OCI-M2 (cell line): ENCODE data around the gene MAMLD1.

Experiments used
- DNase-seq: peaks from one replicate; lab custom pipeline; 2025; ENCODE audit not compliant: unreplicated experiment; lab: John Stamatoyannopoulos, UW

MAMLD1 gene

GRCh38 chrX:150525061-150525919 lies 162.2 kb downstream of the MAMLD1 start:
- no peak for DNase-seq

GRCh38 chrX:150526692-150527091 lies 163.6 kb downstream of the MAMLD1 start:
- no peak for DNase-seq

GRCh38 chrX:150527108-150527507 lies 164.0 kb downstream of the MAMLD1 start:
- no peak for DNase-seq

GRCh38 chrX:150529587-150529986 lies 166.5 kb downstream of the MAMLD1 start:
- no peak for DNase-seq

GRCh38 chrX:150530821-150531220 lies 167.7 kb downstream of the MAMLD1 start:
- DNase-seq: no peak

- DNase-seq: no peak
These were observed 168.3 kb downstream of the MAMLD1 start for GRCh38 chrX:150531467-150531866.

- DNase-seq: no peak
These were observed 170.7 kb downstream of the MAMLD1 start for GRCh38 chrX:150533863-150534262.

GRCh38 chrX:150536455-150537116 lies 173.5 kb downstream of the MAMLD1 start:
- DNase-seq: no peak

- no peak for DNase-seq
These were observed 174.7 kb downstream of the MAMLD1 start for GRCh38 chrX:150537851-150538250.

- no peak for DNase-seq
These were observed 177.8 kb downstream of the MAMLD1 start for GRCh38 chrX:150540965-150541364.

- no peak for DNase-seq
These were observed 179.7 kb downstream of the MAMLD1 start for GRCh38 chrX:150542846-150543229.

- no peak for DNase-seq
These were observed 180.4 kb downstream of the MAMLD1 start for GRCh38 chrX:150543230-150544155.

GRCh38 chrX:150544222-150544787 lies 181.2 kb downstream of the MAMLD1 start:
- no peak for DNase-seq

- no peak for DNase-seq
These were observed 182.0 kb downstream of the MAMLD1 start for GRCh38 chrX:150544835-150545770.

- DNase-seq: no peak
These were observed 183.6 kb downstream of the MAMLD1 start for GRCh38 chrX:150546711-150547153.

- DNase-seq: no peak
These were observed 184.4 kb downstream of the MAMLD1 start for GRCh38 chrX:150547375-150548115.

GRCh38 chrX:150548251-150548650 lies 185.1 kb downstream of the MAMLD1 start:
- no peak for DNase-seq

- DNase-seq: no peak
These were observed 185.6 kb downstream of the MAMLD1 start for GRCh38 chrX:150548684-150549083.

GRCh38 chrX:150551963-150552362 lies 188.8 kb downstream of the MAMLD1 start:
- no peak for DNase-seq
